Mesendoderm (in vitro differentiated cells): Measurements from ENCODE around the gene BLVRA.
"Not testable (repeated sequence)": the region's sequence is repeated elsewhere in the genome, so short reads cannot be mapped to it uniquely, and the experiment has no call there.

Source experiments
- DNase-seq: peaks from one replicate; pipeline ENCODE4 v3.0.0; 2013
- H2AK5ac ChIP-seq: 2 replicates; pipeline ENCODE4 v1.6.1; 2013; ENCODE audit warnings: low read length, inconsistent platforms
- H2BK120ac ChIP-seq: 2 replicates; pipeline ENCODE4 v1.6.1; 2013; ENCODE audit warnings: low read depth, mild to moderate bottlenecking, low read length, moderate library complexity, mixed read lengths
- H2BK15ac ChIP-seq: replicated peaks from 2 replicates; pipeline ENCODE4 v1.6.1; 2013; ENCODE audit warnings: low read depth, mild to moderate bottlenecking, moderate library complexity
- H2BK5ac ChIP-seq: 2 replicates; pipeline ENCODE4 v1.6.1; 2013; ENCODE audit warnings: low read length, inconsistent platforms
- H3K18ac ChIP-seq: 2 replicates; pipeline ENCODE4 v1.6.1; 2013; ENCODE audit warnings: mild to moderate bottlenecking, low read length, mixed read lengths
- H3K23ac ChIP-seq: one replicate; pipeline ENCODE4 v1.6.1; 2013; ENCODE audit warnings: low read length
- H3K27ac ChIP-seq: 2 replicates; pipeline ENCODE4 v1.5.1; 2013; ENCODE audit warnings: low read depth, mild to moderate bottlenecking, inconsistent platforms, low read length, moderate library complexity
- H3K27me3 ChIP-seq: 2 replicates; pipeline ENCODE4 v1.6.1; 2013; ENCODE audit warnings: low read length, control low read depth, mild to moderate bottlenecking, inconsistent platforms; ENCODE audit not compliant: insufficient read depth, poor library complexity
- H3K36me3 ChIP-seq: 2 replicates; pipeline ENCODE4 v1.6.1; 2013; ENCODE audit warnings: low read length, inconsistent platforms; ENCODE audit not compliant: control insufficient read depth, insufficient read depth
- H3K4ac ChIP-seq: one replicate; pipeline ENCODE4 v1.6.1; 2013; ENCODE audit warnings: low read depth, mild to moderate bottlenecking, low read length, moderate library complexity
- H3K4me1 ChIP-seq: 2 replicates; pipeline ENCODE4 v1.6.1; 2013; ENCODE audit warnings: low read depth, low read length, inconsistent platforms; ENCODE audit not compliant: control insufficient read depth
- H3K4me2 ChIP-seq: 2 replicates; pipeline ENCODE4 v1.6.1; 2013; ENCODE audit warnings: low read length
- H3K4me3 ChIP-seq: 2 replicates; pipeline ENCODE4 v1.5.1; 2013; ENCODE audit warnings: mild to moderate bottlenecking, low read length
- H3K56ac ChIP-seq: one replicate; pipeline ENCODE4 v1.6.1; 2013; ENCODE audit warnings: low read length
- H3K79me1 ChIP-seq: 2 replicates; pipeline ENCODE4 v1.6.1; 2013; ENCODE audit warnings: low read length, inconsistent platforms
- H3K79me2 ChIP-seq: 2 replicates; pipeline ENCODE4 v1.6.1; 2013; ENCODE audit warnings: mild to moderate bottlenecking, low read length; ENCODE audit not compliant: control insufficient read depth, insufficient read depth
- H3K9ac ChIP-seq: 2 replicates; pipeline ENCODE4 v1.6.1; 2013; ENCODE audit warnings: low read length, inconsistent platforms
- H4K5ac ChIP-seq: one replicate; pipeline ENCODE4 v1.6.1; 2013; ENCODE audit warnings: low read length
- H4K8ac ChIP-seq: one replicate; pipeline ENCODE4 v1.6.1; 2013; ENCODE audit warnings: low read depth, mild to moderate bottlenecking, control low read depth, low read length, moderate library complexity
- WGBS: extraction: QIAGEN DNeasy Blood & Tissue Kit; methylation state at CpG from one replicate; pipeline ENCODE4 v1.1.7; 2013; ENCODE audit warnings: low lambda C conversion rate, missing lambda C conversion rate; ENCODE audit not compliant: insufficient coverage; ENCODE audit errors: extremely low coverage; 5-methylcytosine and 5-hydroxymethylcytosine counted together

BLVRA gene

DNA sequence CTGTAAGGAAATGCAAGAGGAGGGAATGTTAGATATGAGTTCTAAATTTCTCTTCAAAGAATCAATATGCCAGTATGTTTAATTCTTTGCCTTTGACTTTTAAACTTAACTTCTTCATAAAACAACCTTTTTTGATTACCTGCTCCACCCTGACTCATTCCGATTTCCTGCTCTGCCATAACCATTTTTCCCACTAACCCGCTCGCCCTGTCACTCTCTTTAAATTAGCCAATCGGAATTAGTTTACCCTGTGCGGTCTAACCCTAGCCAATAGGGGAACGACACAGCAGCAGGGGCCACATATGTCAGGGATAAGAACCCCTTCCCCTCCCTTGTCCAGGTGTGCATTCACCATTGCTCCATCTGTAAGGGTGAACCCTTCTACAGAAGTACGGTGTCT, 64.9 kb downstream of the BLVRA start:
- H2BK15ac ChIP-seq, DNase-seq, H3K9ac ChIP-seq, H2BK5ac ChIP-seq, H3K4me3 ChIP-seq, H2AK5ac ChIP-seq, H3K4me2 ChIP-seq, H3K27me3 ChIP-seq, H3K23ac ChIP-seq, H4K8ac ChIP-seq, H3K36me3 ChIP-seq, H3K79me1 ChIP-seq, H3K4ac ChIP-seq, H4K5ac ChIP-seq, H3K27ac ChIP-seq, H3K4me1 ChIP-seq, H3K56ac ChIP-seq, H3K18ac ChIP-seq, H3K79me2 ChIP-seq, H2BK120ac ChIP-seq: not testable (repeated sequence)
- 80% methylated on average over 1 of the region's 7 CpGs for WGBS

DNA sequence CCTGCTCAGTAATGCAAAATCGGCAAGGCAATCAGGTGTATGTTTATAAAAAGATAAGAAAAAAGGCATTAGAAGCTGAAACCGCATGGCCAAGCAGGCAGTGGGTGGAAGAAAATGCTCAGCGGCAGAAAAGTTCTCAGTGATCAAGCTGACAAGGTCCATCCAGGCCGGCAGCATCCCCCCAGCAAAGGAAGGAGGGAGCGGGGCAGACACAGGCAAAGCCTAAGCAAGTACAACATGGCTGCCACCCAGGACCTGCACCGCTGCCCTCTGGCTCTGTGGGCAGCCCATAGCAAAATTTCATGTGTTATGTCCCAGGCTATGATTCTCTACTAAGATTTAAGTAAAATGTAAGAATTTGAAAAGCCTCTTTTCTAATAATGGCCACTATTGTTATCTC, 65.5 kb downstream of the BLVRA start:
- H2AK5ac ChIP-seq, result no peak overlapping the region
- H2BK5ac ChIP-seq, result no peak overlapping the region
- DNase-seq, result no peak
- H3K18ac ChIP-seq, result no peak overlapping the region
- no peaks in the 10 kb centered on the region for H3K79me1 ChIP-seq
- no peak overlapping the region for H4K5ac ChIP-seq
- H3K9ac ChIP-seq, result no peak overlapping the region
- H3K4me2 ChIP-seq, result no peak overlapping the region
- no peaks in the 10 kb centered on the region for H3K36me3 ChIP-seq
- H3K56ac ChIP-seq, result no peak overlapping the region
- no peak overlapping the region for H2BK15ac ChIP-seq
- no peaks in the 10 kb centered on the region for H3K4me1 ChIP-seq
- no peak overlapping the region for H3K27ac ChIP-seq
- no CpG with 5 or more reads among the region's 6 CpGs for WGBS
- no peak overlapping the region for H3K23ac ChIP-seq
- H3K27me3 ChIP-seq, result no peaks in the 10 kb centered on the region
- H3K4ac ChIP-seq, result no peak overlapping the region
- H3K79me2 ChIP-seq, result no peaks in the 10 kb centered on the region
- no peak overlapping the region for H4K8ac ChIP-seq
- H3K4me3 ChIP-seq, result no peak overlapping the region
- no peak overlapping the region for H2BK120ac ChIP-seq

DNA sequence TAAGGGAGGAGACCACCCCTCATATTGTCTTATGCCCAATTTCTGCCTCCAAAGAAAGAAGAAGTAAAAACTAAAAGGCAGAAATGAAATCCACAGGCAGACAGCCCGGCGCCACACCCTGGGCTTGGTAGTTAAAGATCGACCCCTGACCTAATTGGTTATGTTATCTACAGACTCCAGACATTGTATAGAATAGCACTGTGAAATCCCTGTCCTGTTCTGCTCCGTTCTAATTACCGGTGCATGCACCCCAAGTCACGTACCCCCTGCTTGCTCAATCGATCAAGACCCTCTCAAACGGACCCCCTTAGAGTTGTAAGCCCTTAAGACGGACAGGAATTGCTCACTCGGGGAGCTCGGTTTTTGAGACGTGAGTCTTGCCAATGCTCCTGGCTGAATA, 66.0 kb downstream of the BLVRA start:
- H2BK15ac ChIP-seq, H3K18ac ChIP-seq, H2BK120ac ChIP-seq, H3K23ac ChIP-seq, H3K4me2 ChIP-seq, H3K36me3 ChIP-seq, H4K5ac ChIP-seq, H3K4me1 ChIP-seq, H3K4me3 ChIP-seq, H3K56ac ChIP-seq, H3K79me2 ChIP-seq, DNase-seq, H4K8ac ChIP-seq, H3K9ac ChIP-seq, H2BK5ac ChIP-seq, H3K4ac ChIP-seq, H3K79me1 ChIP-seq, H3K27ac ChIP-seq, H2AK5ac ChIP-seq, H3K27me3 ChIP-seq: not testable (repeated sequence)
- no CpG with 5 or more reads among the region's 12 CpGs for WGBS

DNA sequence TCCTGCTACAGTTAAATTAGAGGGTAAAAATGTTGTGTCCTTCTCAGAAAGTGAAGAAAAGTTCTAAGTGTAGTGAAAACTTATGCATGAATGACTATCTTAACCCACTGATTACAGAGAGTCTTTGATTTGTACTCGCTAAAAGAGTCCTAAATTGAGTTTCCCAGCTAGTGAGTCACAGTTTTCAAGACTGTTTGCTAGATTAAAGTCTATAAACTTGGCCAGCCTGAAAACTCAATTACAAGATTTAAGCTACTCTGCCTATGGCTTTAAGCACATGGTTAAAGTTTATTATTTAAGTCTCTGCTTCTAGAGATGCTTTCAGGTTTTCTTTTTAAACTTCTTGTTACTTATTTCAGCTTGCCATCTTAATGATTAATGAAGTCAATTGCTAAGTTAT, 66.5 kb downstream of the BLVRA start:
- no peak overlapping the region for H2AK5ac ChIP-seq
- no peak overlapping the region for H3K4ac ChIP-seq
- no peak overlapping the region for H3K27ac ChIP-seq
- H3K79me1 ChIP-seq, result no peaks in the 10 kb centered on the region
- no peak overlapping the region for H3K4me3 ChIP-seq
- no peak overlapping the region for H2BK5ac ChIP-seq
- H2BK120ac ChIP-seq, result no peak overlapping the region
- H3K4me1 ChIP-seq, result no peaks in the 10 kb centered on the region
- no peak overlapping the region for H4K5ac ChIP-seq
- no peak overlapping the region for H4K8ac ChIP-seq
- no peak overlapping the region for H2BK15ac ChIP-seq
- WGBS, result no CpG with 5 or more reads among the region's 1 CpG
- no peak overlapping the region for H3K9ac ChIP-seq
- no peak overlapping the region for H3K4me2 ChIP-seq
- no peak overlapping the region for H3K56ac ChIP-seq
- H3K27me3 ChIP-seq, result no peaks in the 10 kb centered on the region
- no peak overlapping the region for H3K18ac ChIP-seq
- no peaks in the 10 kb centered on the region for H3K36me3 ChIP-seq
- no peak overlapping the region for H3K23ac ChIP-seq
- no peaks in the 10 kb centered on the region for H3K79me2 ChIP-seq
- DNase-seq, result no peak

DNA sequence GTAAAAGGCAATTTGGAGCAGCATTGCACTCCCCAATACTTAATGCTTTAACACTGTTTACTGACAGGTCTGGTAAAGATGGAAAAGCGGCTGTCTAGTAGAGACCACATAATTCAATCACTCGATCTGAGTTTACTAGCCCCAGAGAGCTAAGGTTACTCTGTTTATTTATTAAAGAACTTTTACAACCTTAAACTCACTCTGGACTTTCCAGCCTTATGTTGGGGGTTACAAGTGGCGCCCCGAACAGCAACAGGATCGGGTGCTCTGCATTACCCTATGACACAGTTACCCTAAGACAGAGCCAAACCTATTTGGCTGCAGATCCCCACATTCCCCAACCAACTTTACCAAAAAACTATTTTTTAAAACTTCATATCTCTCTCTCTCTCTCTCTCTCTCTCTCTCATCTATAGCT, 66.9 kb downstream of the BLVRA start:
- H2BK5ac ChIP-seq, result no peak overlapping the region
- no peak overlapping the region for H3K23ac ChIP-seq
- H3K4me3 ChIP-seq, result no peak overlapping the region
- H4K8ac ChIP-seq, result no peak overlapping the region
- H3K79me1 ChIP-seq, result no peaks in the 10 kb centered on the region
- H3K27ac ChIP-seq, result no peak overlapping the region
- H3K4me2 ChIP-seq, result no peak overlapping the region
- H3K18ac ChIP-seq, result no peak overlapping the region
- H3K36me3 ChIP-seq, result no peaks in the 10 kb centered on the region
- no peak overlapping the region for H4K5ac ChIP-seq
- no peak overlapping the region for H3K56ac ChIP-seq
- no peaks in the 10 kb centered on the region for H3K4me1 ChIP-seq
- no peaks in the 10 kb centered on the region for H3K27me3 ChIP-seq
- H3K4ac ChIP-seq, result no peak overlapping the region
- DNase-seq, result no peak
- H2BK15ac ChIP-seq, result no peak overlapping the region
- H2AK5ac ChIP-seq, result no peak overlapping the region
- no CpG with 5 or more reads among the region's 5 CpGs for WGBS
- H3K79me2 ChIP-seq, result no peaks in the 10 kb centered on the region
- H3K9ac ChIP-seq, result no peak overlapping the region
- H2BK120ac ChIP-seq, result no peak overlapping the region

DNA sequence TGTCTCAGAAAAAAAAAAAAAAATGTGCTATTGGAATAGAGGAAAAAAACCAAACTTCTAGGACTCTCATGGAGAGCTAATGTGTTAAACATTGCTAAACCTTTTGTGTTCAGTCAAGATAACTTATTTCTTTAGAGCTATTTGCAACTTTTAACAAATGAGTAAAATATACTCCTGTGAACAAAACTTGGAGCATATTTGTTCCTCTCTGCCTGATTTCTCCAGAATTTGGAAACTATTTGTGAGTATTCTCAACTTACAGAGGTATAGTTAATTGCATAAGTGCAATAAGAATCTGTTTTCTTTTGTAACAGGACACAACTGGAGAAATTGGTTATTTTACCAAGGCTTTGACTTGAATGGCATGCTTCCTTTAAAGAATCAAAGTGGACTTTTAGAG, 72.4 kb downstream of the BLVRA start:
- not testable (repeated sequence) for H2AK5ac ChIP-seq, H2BK120ac ChIP-seq, H3K79me2 ChIP-seq, H3K56ac ChIP-seq, H3K36me3 ChIP-seq, H4K8ac ChIP-seq, H3K4me1 ChIP-seq, H3K4me3 ChIP-seq, H2BK15ac ChIP-seq, H2BK5ac ChIP-seq, H3K18ac ChIP-seq, H4K5ac ChIP-seq, H3K27ac ChIP-seq, H3K79me1 ChIP-seq, H3K27me3 ChIP-seq, H3K4me2 ChIP-seq, DNase-seq, H3K4ac ChIP-seq, H3K23ac ChIP-seq, H3K9ac ChIP-seq
